HepG2 (cell line): ENCODE measurements around the gene PSD. TPM values are rescaled to one million over a fixed set of nuclear protein-coding genes. Genes with fewer than 3 reads are reported as not detected.

Source experiments
- ATAC-seq: fragments of 200-7000 bp; cut with Tn5 transposase; 3 replicates; pipeline ENCODE4 v1.9.1; 2020; ENCODE audit warnings: mild to moderate bottlenecking, moderate library complexity
- BruUV-seq: library from RNA; stranded (reverse); fragments of 400-500 nt; replicated peaks from 2 replicates; lab custom pipeline; 2021; lab: Mats Ljungman, UMichigan
- CTCF ChIA-PET: fragments of 300-600 bp; formaldehyde crosslinking; extraction: SDS; loops from one replicate; lab custom pipeline; 2021; ENCODE audit warnings: low total read pairs, inconsistent platforms, low intra/inter-chr PET ratio; lab: Yijun Ruan, JAX
- POLR2A ChIA-PET: fragments of 350-600 bp; sonication (Branson Sonifier 250); formaldehyde crosslinking; loops from one replicate; lab custom pipeline; 2020; ENCODE audit warnings: antibody characterized with exemption, inconsistent platforms; lab: Yijun Ruan, JAX
- DNase-seq: peaks from one replicate; pipeline ENCODE4 v3.0.0-alpha.2; 2015; ENCODE audit warnings: low spot score
- FAIRE-seq: peaks from 3 replicates; lab custom pipeline; 2011; peaks lifted over from hg19 to GRCh38; lab: Jason Lieb, UNC
- H2AFZ ChIP-seq: one replicate; pipeline ENCODE4 v1.6.1; 2011; ENCODE audit warnings: low read length, inconsistent platforms
- H3K27ac ChIP-seq: fragments of 300-600 bp; 3 replicates; pipeline ENCODE4 v1.8.0; 2011; ENCODE audit warnings: mixed run types, mild to moderate bottlenecking, mixed read lengths, low read length, inconsistent platforms; ENCODE audit not compliant: insufficient read depth; ENCODE audit errors: extremely low read length
- H3K27me3 ChIP-seq, 2 experiments: fragments of 200-600 bp in 1 of 2; 2 replicates in 1 of 2; 3 replicates in 1 of 2; pipeline versions ENCODE4 v1.6.0 to v1.8.0; 2011; ENCODE audit warnings: low read length in 2 of 2, mild to moderate bottlenecking in 2 of 2, moderate library complexity in 2 of 2, inconsistent platforms in 1 of 2; ENCODE audit not compliant: insufficient read depth in 2 of 2, control insufficient read depth in 1 of 2
- H3K36me3 ChIP-seq, 2 experiments: fragments of 200-600 bp in 1 of 2; replicated peaks in 1 of 2; 2 replicates in 1 of 2; 3 replicates in 1 of 2; pipeline versions ENCODE4 v1.5.1 to v1.8.0; 2011; ENCODE audit warnings: low read length in 2 of 2, inconsistent platforms in 1 of 2; ENCODE audit not compliant: insufficient read depth in 2 of 2, control insufficient read depth in 1 of 2
- H3K4me1 ChIP-seq: 2 replicates; pipeline ENCODE4 v1.5.1; 2012; ENCODE audit warnings: low read length, inconsistent platforms; ENCODE audit not compliant: insufficient read depth
- H3K4me2 ChIP-seq: 2 replicates; pipeline ENCODE4 v1.6.0; 2011; ENCODE audit warnings: low read depth, low read length, inconsistent platforms
- H3K4me3 ChIP-seq, 3 experiments: fragments of 200-600 bp in 1 of 3; sonication (generic), shearing (Covaris generic) in 1 of 3; replicated peaks in 1 of 3; 2 replicates each; pipeline ENCODE4 v1.5.1; 2011 to 2016; ENCODE audit warnings: low read length in 3 of 3, inconsistent platforms in 2 of 3, low read depth in 2 of 3, mild to moderate bottlenecking in 2 of 3, control low read depth in 1 of 3, mixed read lengths in 1 of 3; ENCODE audit not compliant: insufficient read depth in 1 of 3
- H3K79me2 ChIP-seq: one replicate; pipeline ENCODE4 v1.6.1; 2011; ENCODE audit warnings: low read length, inconsistent platforms; ENCODE audit not compliant: insufficient read depth
- H3K9ac ChIP-seq: 2 replicates; pipeline ENCODE4 v1.6.0; 2011; ENCODE audit warnings: mild to moderate bottlenecking, low read depth, low read length, inconsistent platforms; ENCODE audit not compliant: insufficient read depth
- H3K9me3 ChIP-seq: 2 replicates; pipeline ENCODE4 v1.5.1; 2012; ENCODE audit warnings: mild to moderate bottlenecking, low read length
- H4K20me1 ChIP-seq: 2 replicates; pipeline ENCODE4 v1.6.0; 2011; ENCODE audit warnings: inconsistent platforms, mild to moderate bottlenecking, low read length, moderate library complexity; ENCODE audit not compliant: insufficient read depth
- ETV5 ChIP-seq: IDR thresholded peaks from 2 replicates; pipeline ENCODE4 v1.6.1; 2018; ENCODE audit warnings: missing biosample characterization, missing genetic modification reagents, inconsistent platforms, borderline replicate concordance
- FOXJ3 ChIP-seq: sonication (generic); formaldehyde crosslinking; IDR thresholded peaks from 2 replicates; pipeline ENCODE4 v1.4.0; 2020; ENCODE audit warnings: missing genetic modification reagents, mild to moderate bottlenecking, borderline replicate concordance
- GATA4 ChIP-seq: sonication (generic); IDR thresholded peaks from 2 replicates; pipeline ENCODE4 v1.6.1; 2016; ENCODE audit warnings: antibody characterized with exemption, low read depth, borderline replicate concordance
- HIVEP1 ChIP-seq: sonication (generic); formaldehyde crosslinking; IDR thresholded peaks from 2 replicates; pipeline ENCODE4 v1.4.0; 2020; ENCODE audit warnings: mild to moderate bottlenecking, missing genetic modification reagents
- MXD1 ChIP-seq: sonication (generic); formaldehyde crosslinking; IDR thresholded peaks from 2 replicates; pipeline ENCODE4 v1.4.0; 2020; ENCODE audit warnings: mild to moderate bottlenecking, missing genetic modification reagents
- POLR2A ChIP-seq, 2 experiments: IDR thresholded peaks; 2 replicates each; pipeline ENCODE4 v1.6.1; 2011; ENCODE audit warnings: low read depth in 2 of 2, low read length in 2 of 2, mild to moderate bottlenecking in 1 of 2, moderate library complexity in 1 of 2; ENCODE audit not compliant: insufficient read depth in 1 of 2
- SNAPC4 ChIP-seq: sonication (generic); formaldehyde crosslinking; IDR thresholded peaks from 2 replicates; pipeline ENCODE4 v1.4.0; 2020; ENCODE audit warnings: mild to moderate bottlenecking, missing genetic modification reagents
- ZFP62 ChIP-seq: sonication (generic); formaldehyde crosslinking; IDR thresholded peaks from 2 replicates; pipeline ENCODE4 v1.4.0; 2020; ENCODE audit warnings: missing genetic modification reagents
- ZNF337 ChIP-seq: sonication (generic); formaldehyde crosslinking; IDR thresholded peaks from 2 replicates; pipeline ENCODE4 v1.5.1; 2020; ENCODE audit warnings: missing genetic modification reagents, low read depth, mild to moderate bottlenecking, borderline replicate concordance
- WGBS: methylation state at CpG from one replicate; pipeline ENCODE4 v1.1.6; 2017; ENCODE audit warnings: low lambda C conversion rate; 5-methylcytosine and 5-hydroxymethylcytosine counted together
- in situ Hi-C: cut with HindIII; loops from 2 replicates; pipeline ENCODE4 v1.10.0; 2017; ENCODE audit warnings: low pct_unique_long_range_greater_than_20kb; ENCODE audit not compliant: extremely low pct_ligation_motif_present
- intact Hi-C: fragments of 100-400 bp; cut with micrococcal nuclease; formaldehyde crosslinking; loops from one replicate; pipeline ENCODE4 v1.10.0; 2022; ENCODE audit not compliant: unreplicated experiment
- polyA plus RNA-seq, 8 experiments: library from polyadenylated mRNA; depleted of rRNA in 3 of 8; stranded (reverse) in 7 of 8; unstranded in 1 of 8; fragments of >200 nt; fragmentation: Illumina TruSeq in 4 of 8; extraction: Trizol in 4 of 8; gene quantifications; 2 replicates each; pipeline versions ENCODE4 v1.2.1 to v1.2.3, GENCODE V29; 2011 to 2016; ENCODE audit warnings: low read depth in 4 of 8, missing spikeins in 1 of 8, mixed read lengths in 1 of 8; ENCODE audit not compliant: insufficient read depth in 1 of 8
- total RNA-seq, 5 experiments: library from RNA; depleted of rRNA; stranded (reverse); fragments of >200 nt; fragmentation: Illumina TruSeq; extraction: Trizol; gene quantifications; 2 replicates each; pipeline ENCODE4 v1.2.3, GENCODE V29; 2016; ENCODE audit warnings: low read depth in 1 of 5

The PSD gene
- total and polyA plus RNA-seq, 2 of the 13 experiments (the other 11 are each of a cell fraction or from before 2014, with no cell fraction given), result 0.35 to 0.58 TPM

- H3K4me2 ChIP-seq, result no peak overlapping the region
- intact Hi-C loops, result no loop called here
- TF ChIP-seq ETV5 (CRISPR knock-in tag) (no peak), ZFP62 (no peak), ZNF337 (CRISPR knock-in tag) (no peak), FOXJ3 (CRISPR knock-in tag) (no peak), POLR2A (IDR thresholded peaks at IDR 0.05; ENCODE audit: insufficient read depth in 1 of 2, low read depth in 2 of 2, low read length in 2 of 2) (0 out of 4 replicates have a peak, but pooled peaks of 1 of the 2 experiments have one; percentile 15), SNAPC4 (CRISPR knock-in tag) (no peak), HIVEP1 (no peak), GATA4 (no peak), MXD1 (no peak)
- TF ChIP-seq, all 625 proteins: peak for 1
- Histone ChIP-seq H3K27me3 (no peaks in the 10 kb centered on the region), H3K9me3 (no peaks in the 10 kb centered on the region), H3K4me3 (no peak overlapping the region), H3K9ac (no peak overlapping the region), H4K20me1 (no peaks in the 10 kb centered on the region), H2AFZ (no peak overlapping the region), H3K27ac (no peak overlapping the region), H3K79me2 (no peaks in the 10 kb centered on the region), H3K4me1 (peaks cover 14% of the 10 kb centered on the region), H3K36me3 (peaks cover 19 to 37% of the 10 kb centered on the region in 2 experiments)
- no peak for FAIRE-seq
- ChIA-PET CTCF (no interaction called here), POLR2A (no interaction called here)
- DNase-seq, result no peak
- in situ Hi-C loops, result no loop called here
- no peak for ATAC-seq
- no TSS peak for BruUV-seq
- 99% methylated on average over 8 of the region's 8 CpGs for WGBS
Measured at GRCh38 chr10:102382871-102383270, 35.7 kb downstream of the PSD start.
